H1 (cell line): ENCODE measurements around the gene CLDN9. TPM values are rescaled to one million over a fixed set of nuclear protein-coding genes. Genes with fewer than 3 reads are reported as not detected.
A peak's percentile ranks its signal among the peaks of the same experiment; 100 is the strongest.

Source experiments
- ASH2L ChIP-seq: fragments of 200-600, 300-600 bp; sonication (generic); IDR thresholded peaks from one replicate; pipeline ENCODE4 v1.7.1; 2017; ENCODE audit warnings: low read length
- ATF3 ChIP-seq: IDR thresholded peaks from 2 replicates; pipeline ENCODE4 v1.6.1; 2011; ENCODE audit warnings: low read depth, mild to moderate bottlenecking, low read length; ENCODE audit not compliant: insufficient read depth
- BACH1 ChIP-seq: IDR thresholded peaks from 2 replicates; pipeline ENCODE4 v1.6.1; 2012; ENCODE audit warnings: low read length, improper control_type of control experiment
- CBX5 ChIP-seq: fragments of 300-800, 300-1000 bp; sonication (generic); IDR thresholded peaks from 2 replicates; pipeline ENCODE4 v1.7.1; 2016; ENCODE audit warnings: antibody characterized with exemption, low read length, low read depth
- CHD1 ChIP-seq: IDR thresholded peaks from 2 replicates; pipeline ENCODE4 v1.6.1; 2012; ENCODE audit warnings: low read depth, low read length, improper control_type of control experiment
- CREB1 ChIP-seq: IDR thresholded peaks from 2 replicates; pipeline ENCODE4 v1.6.1; 2012; ENCODE audit warnings: inconsistent platforms
- CTCF ChIP-seq, 3 experiments: IDR thresholded peaks; 1 replicate in 2 of 3; 2 replicates in 1 of 3; pipeline versions ENCODE4 v1.5.1 to v1.6.1; 2011; ENCODE audit warnings: low read length in 3 of 3, mild to moderate bottlenecking in 3 of 3, inconsistent platforms in 2 of 3, low read depth in 1 of 3, moderate library complexity in 1 of 3; ENCODE audit not compliant: insufficient read depth in 1 of 3; ENCODE audit errors: control extremely low read depth in 1 of 3
- FOSL1 ChIP-seq: IDR thresholded peaks from 2 replicates; pipeline ENCODE4 v1.6.1; 2011; ENCODE audit warnings: mild to moderate bottlenecking, low read depth, low read length, moderate library complexity; ENCODE audit not compliant: insufficient read depth
- GABPA ChIP-seq: IDR thresholded peaks from 2 replicates; pipeline ENCODE4 v1.6.1; 2011; ENCODE audit warnings: mild to moderate bottlenecking, low read length, moderate library complexity, borderline replicate concordance; ENCODE audit not compliant: insufficient read depth
- JUN ChIP-seq: IDR thresholded peaks from 2 replicates; pipeline ENCODE4 v1.6.1; 2011; ENCODE audit warnings: low read depth, mild to moderate bottlenecking, improper control_type of control experiment, low read length
- KDM1A ChIP-seq: fragments of 200-600, 300-600 bp; sonication (generic); IDR thresholded peaks from 2 replicates; pipeline ENCODE4 v1.7.1; 2016; ENCODE audit warnings: mild to moderate bottlenecking, low read length, borderline replicate concordance
- MAFK ChIP-seq: IDR thresholded peaks from 2 replicates; pipeline ENCODE4 v1.6.1; 2012; ENCODE audit warnings: low read depth, mild to moderate bottlenecking, improper control_type of control experiment, low read length
- NRF1 ChIP-seq: IDR thresholded peaks from 2 replicates; pipeline ENCODE4 v1.6.1; 2011; ENCODE audit warnings: mild to moderate bottlenecking, low read depth, low read length, improper control_type of control experiment
- PHF8 ChIP-seq: fragments of 200-600 bp; sonication (generic); conservative IDR thresholded peaks from 2 replicates; pipeline ENCODE4 v1.7.1; 2012; ENCODE audit warnings: low read depth, mild to moderate bottlenecking, inconsistent platforms, low read length, moderate library complexity
- SIRT6 ChIP-seq: IDR thresholded peaks from one replicate; pipeline ENCODE4 v1.7.1; 2012; ENCODE audit warnings: low read length, inconsistent platforms
- SP1 ChIP-seq: IDR thresholded peaks from 2 replicates; pipeline ENCODE4 v1.6.1; 2011; ENCODE audit warnings: low read depth, low read length
- SP2 ChIP-seq: IDR thresholded peaks from 2 replicates; pipeline ENCODE4 v1.6.1; 2012; ENCODE audit warnings: mild to moderate bottlenecking, low read length, inconsistent platforms
- SP4 ChIP-seq: IDR thresholded peaks from 2 replicates; pipeline ENCODE4 v1.6.1; 2012; ENCODE audit warnings: low read length, inconsistent platforms
- USF2 ChIP-seq: IDR thresholded peaks from 2 replicates; pipeline ENCODE4 v1.6.1; 2011; ENCODE audit warnings: low read length, improper control_type of control experiment
- YY1 ChIP-seq: IDR thresholded peaks from 2 replicates; pipeline ENCODE4 v1.6.1; 2011; ENCODE audit warnings: low read depth, mild to moderate bottlenecking, low read length
- polyA plus RNA-seq, 7 experiments: library from polyadenylated mRNA; depleted of rRNA in 3 of 7; stranded (reverse) in 5 of 7; unstranded in 2 of 7; fragments of >200 nt in 5 of 7; fragments of 200-250 nt in 2 of 7; gene quantifications; 1 replicate in 5 of 7; 2 replicates in 1 of 7; 4 replicates in 1 of 7; pipeline versions ENCODE4 v1.2.1 to v1.2.3, GENCODE V29; 2011 to 2013; ENCODE audit warnings: missing spikeins in 2 of 7, mixed read lengths in 2 of 7
- total RNA-seq: library from RNA; stranded (reverse); fragmentation: NEBNext Ultra II Directional; extraction: Animal tissue kit (Norgen Biotek cat#: 25700); gene quantifications from 2 replicates; pipeline ENCODE4 v1.2.1, GENCODE V29; 2021

The CLDN9 gene
- total and polyA plus RNA-seq, 2 of the 8 experiments (the other 6 are each of a cell fraction or from before 2014, with no cell fraction given) = 0.60 to 0.89 TPM

- TF ChIP-seq SP1 (peak; percentile 53; the same call in 1 of the 2 replicates), GABPA (peak; percentile 71; the same call in 1 of the 2 replicates), PHF8 (peak; percentile 48), SIRT6 (no peak), KDM1A (no peak), ASH2L (no peak), CBX5 (no peak), NRF1 (peak; percentile 39), CREB1 (peak; percentile 62; the same call in 1 of the 2 replicates), FOSL1 (no peak), YY1 (0 out of 2 replicates have a peak, but pooled peaks have one; percentile 42), CHD1 (no peak), BACH1 (no peak; the same call in 1 of the 2 replicates), CTCF (IDR thresholded peaks at IDR 0.05; ENCODE audit: control extremely low read depth in 1 of 3, insufficient read depth in 1 of 3, low read depth in 1 of 3, low read length in 3 of 3) (peak; percentile 79 to 99 (median 88)), MAFK (no peak), SP4 (0 out of 2 replicates have a peak, but pooled peaks have one; percentile 67), SP2 (no peak), ATF3 (no peak), JUN (no peak), USF2 (no peak; the same call in 1 of the 2 replicates)
Measured at GRCh38 chr16:3059041-3059722, 46.5 kb downstream of the CLDN9 start (continued).
